Measurements from ENCODE around the gene RFLNA. TPM values are rescaled to one million over a fixed set of nuclear protein-coding genes. Genes with fewer than 3 reads are reported as not detected.
A peak's percentile ranks its signal among the peaks of the same experiment; 100 is the strongest.

RFLNA gene
- total and polyA plus RNA-seq, 2 of the 13 experiments (the other 11 are each of a cell fraction or from before 2014, with no cell fraction given) = not detected

- TF ChIP-seq ZBTB33 (CRISPR knock-in tag; IDR thresholded peaks at IDR 0.05) (peak; percentile 93), ZNF879 (CRISPR knock-in tag; IDR thresholded peaks at IDR 0.05) (no peak), ZNF687 (CRISPR knock-in tag; IDR thresholded peaks at IDR 0.05) (peak; percentile 43), NR2F1 (CRISPR knock-in tag; IDR thresholded peaks at IDR 0.05) (peak in 1 of 2 experiments; percentile 56; a peak in 2 of 4 replicates)
These were observed 40.1 kb downstream of the RFLNA start (continued) for GRCh38 chr12:124334976-124335375.

- Histone ChIP-seq H2AFZ (ENCODE audit: low read length) (no peak overlapping the region), H3K9me3 (ENCODE audit: low read length) (no peaks in the 10 kb centered on the region), H3K9ac (ENCODE audit: insufficient read depth, low read depth, low read length) (no peak overlapping the region), H3K79me2 (ENCODE audit: insufficient read depth, low read length) (no peaks in the 10 kb centered on the region), H3K4me2 (ENCODE audit: low read depth, low read length) (no peak overlapping the region), H3K36me3 (replicated peaks in 1 of 2; ENCODE audit: control insufficient read depth in 1 of 2, insufficient read depth in 2 of 2, low read length in 2 of 2) (peaks cover 16 to 43% of the 10 kb centered on the region in 2 experiments; a peak in 4 of 5 replicates), H3K4me1 (ENCODE audit: insufficient read depth, low read length) (no peaks in the 10 kb centered on the region), H3K27me3 (ENCODE audit: control insufficient read depth in 1 of 2, insufficient read depth in 2 of 2, low read length in 2 of 2) (no peaks in the 10 kb centered on the region), H3K27ac (ENCODE audit: extremely low read length, insufficient read depth, low read length) (no peak overlapping the region), H4K20me1 (ENCODE audit: insufficient read depth, low read length) (0 out of 2 replicates have a peak, but pooled peaks cover 2% of the 10 kb centered on the region), H3K4me3 (replicated peaks in 1 of 3; ENCODE audit: insufficient read depth in 1 of 3, low read depth in 2 of 3, low read length in 3 of 3) (no peak overlapping the region)
- 96% methylated on average over 16 of the region's 21 CpGs for WGBS (ENCODE audit: low lambda C conversion rate)
- intact Hi-C loops (cut with micrococcal nuclease; ENCODE audit: unreplicated experiment) (no loop called here), in situ Hi-C loops (cut with HindIII; ENCODE audit: extremely low pct_ligation_motif_present, low pct_unique_long_range_greater_than_20kb) (no loop called here)
- no peak for FAIRE-seq
- CTCF ChIA-PET (ENCODE audit: low intra/inter-chr PET ratio, low total read pairs) = no interaction called here
- ATAC-seq = no peak; the same call in 2 of the 3 replicates
- POLR2A ChIA-PET = no interaction called here
- DNase-seq (ENCODE audit: low spot score) = no peak
- BruUV-seq (replicated peaks) = no TSS peak
- TF ChIP-seq ZNF33B (CRISPR knock-in tag; IDR thresholded peaks at IDR 0.05) (no peak), ZKSCAN1 (IDR thresholded peaks at IDR 0.05; ENCODE audit: low read length) (no peak), ZNF775 (CRISPR knock-in tag; IDR thresholded peaks at IDR 0.05; ENCODE audit: borderline replicate concordance) (no peak), ESRRA (CRISPR knock-in tag; IDR thresholded peaks at IDR 0.05; ENCODE audit: low read depth) (no peak), MEIS1 (CRISPR knock-in tag; IDR thresholded peaks at IDR 0.05; ENCODE audit: borderline replicate concordance) (no peak), SIN3A (IDR thresholded peaks at IDR 0.05; ENCODE audit: borderline replicate concordance, low read depth, low read length) (no peak), NFKB2 (CRISPR knock-in tag; IDR thresholded peaks at IDR 0.05; ENCODE audit: borderline replicate concordance) (no peak), HDAC6 (IDR thresholded peaks at IDR 0.05; ENCODE audit: low read depth, low read length) (no peak), ZGPAT (CRISPR knock-in tag; IDR thresholded peaks at IDR 0.05) (no peak), ARHGAP35 (CRISPR knock-in tag; IDR thresholded peaks at IDR 0.05; ENCODE audit: borderline replicate concordance) (no peak), HIVEP1 (CRISPR knock-in tag; IDR thresholded peaks at IDR 0.05) (no peak)
These were observed 40.7 kb downstream of the RFLNA start for GRCh38 chr12:124335426-124336183.
